Brain microvascular endothelial cell (primary cell): ENCODE measurements around the gene OR1I1.
"Not testable (repeated sequence)": the region's sequence is repeated elsewhere in the genome, so short reads cannot be mapped to it uniquely, and the experiment has no call there.

ENCODE experiments used
- DNase-seq: peaks from one replicate; pipeline ENCODE4 v3.0.0-alpha.2; 2020
- H3K27ac ChIP-seq: fragments of 250-450 bp; sonication (Bioruptor Pico); 2 replicates; pipeline ENCODE4 v1.5.1; 2020; ENCODE audit warnings: mild to moderate bottlenecking, moderate library complexity
- H3K27me3 ChIP-seq: fragments of 250-450 bp; sonication (Bioruptor Pico); replicated peaks from 2 replicates; pipeline ENCODE4 v1.5.1; 2020; ENCODE audit warnings: mild to moderate bottlenecking
- H3K36me3 ChIP-seq: fragments of 250-450 bp; sonication (Bioruptor Pico); replicated peaks from 2 replicates; pipeline ENCODE4 v1.5.1; 2020; ENCODE audit warnings: mild to moderate bottlenecking
- H3K4me3 ChIP-seq: 2 replicates; pipeline ENCODE4 v1.5.1; 2011; ENCODE audit warnings: low read depth, mild to moderate bottlenecking, control low read depth, low read length, moderate library complexity
- CTCF ChIP-seq: IDR thresholded peaks from 2 replicates; pipeline ENCODE4 v1.5.1; 2011; ENCODE audit warnings: low read depth, mild to moderate bottlenecking, moderate library complexity, low read length, control low read depth, inconsistent platforms; ENCODE audit errors: missing control alignments
- in situ Hi-C: cut with HindIII; loops from 2 replicates; pipeline ENCODE4 v1.10.0; 2017; ENCODE audit warnings: low sequenced_read_pairs, low pct_ligation_motif_present

Gene OR1I1

DNA sequence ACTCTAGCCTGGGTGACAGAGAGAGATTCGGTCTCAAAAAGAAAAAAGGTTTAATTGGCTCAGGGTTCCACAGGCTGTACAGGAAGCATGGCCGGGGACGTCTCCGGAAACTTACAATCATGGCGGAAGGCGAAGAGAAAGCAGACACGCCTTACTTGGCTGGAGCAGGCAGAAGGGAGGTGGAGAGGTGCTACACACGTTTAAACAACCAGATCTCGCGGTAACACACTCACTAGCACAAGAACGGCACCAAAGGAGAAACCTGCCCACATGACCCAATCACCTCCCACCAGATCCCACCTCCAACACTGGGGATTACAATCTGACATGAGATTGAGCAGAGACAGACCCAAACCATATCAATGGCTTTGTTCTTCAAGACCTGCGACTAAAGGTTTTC is 20.0 kb upstream of the OR1I1 start:
- no peak for DNase-seq
- H3K27ac ChIP-seq: no peak overlapping the region
- no peaks in the 10 kb centered on the region for H3K27me3 ChIP-seq
- in situ Hi-C loops: no loop called here
- H3K36me3 ChIP-seq: no peaks in the 10 kb centered on the region
- no peak for TF ChIP-seq CTCF
- H3K4me3 ChIP-seq: no peak overlapping the region

GRCh38 chr19:15070386-15070785 is 11.6 kb upstream of the OR1I1 start:
- in situ Hi-C loops, H3K27ac ChIP-seq, H3K4me3 ChIP-seq, DNase-seq, H3K36me3 ChIP-seq, H3K27me3 ChIP-seq: not testable (repeated sequence)

GRCh38 chr19:15072930-15073647 is 8.9 kb upstream of the OR1I1 start:
- H3K27ac ChIP-seq: no peak overlapping the region
- H3K4me3 ChIP-seq: no peak overlapping the region
- DNase-seq: no peak
- no peak for TF ChIP-seq CTCF
- no peaks in the 10 kb centered on the region for H3K36me3 ChIP-seq
- H3K27me3 ChIP-seq: no peaks in the 10 kb centered on the region
- in situ Hi-C loops: no loop called here

GRCh38 chr19:15074371-15074770 is 7.6 kb upstream of the OR1I1 start:
- in situ Hi-C loops: no loop called here
- Histone ChIP-seq H3K27me3 (no peaks in the 10 kb centered on the region), H3K4me3 (no peak overlapping the region), H3K27ac (no peak overlapping the region), H3K36me3 (no peaks in the 10 kb centered on the region)
- DNase-seq: no peak
- no peak for TF ChIP-seq CTCF

- no peaks in the 10 kb centered on the region for H3K27me3 ChIP-seq
- TF ChIP-seq CTCF: no peak
- H3K27ac ChIP-seq: no peak overlapping the region
- in situ Hi-C loops: no loop called here
- H3K36me3 ChIP-seq: no peaks in the 10 kb centered on the region
- DNase-seq: no peak
- no peak overlapping the region for H3K4me3 ChIP-seq
These were observed 6.2 kb upstream of the OR1I1 start for GRCh38 chr19:15075806-15076205.

DNA sequence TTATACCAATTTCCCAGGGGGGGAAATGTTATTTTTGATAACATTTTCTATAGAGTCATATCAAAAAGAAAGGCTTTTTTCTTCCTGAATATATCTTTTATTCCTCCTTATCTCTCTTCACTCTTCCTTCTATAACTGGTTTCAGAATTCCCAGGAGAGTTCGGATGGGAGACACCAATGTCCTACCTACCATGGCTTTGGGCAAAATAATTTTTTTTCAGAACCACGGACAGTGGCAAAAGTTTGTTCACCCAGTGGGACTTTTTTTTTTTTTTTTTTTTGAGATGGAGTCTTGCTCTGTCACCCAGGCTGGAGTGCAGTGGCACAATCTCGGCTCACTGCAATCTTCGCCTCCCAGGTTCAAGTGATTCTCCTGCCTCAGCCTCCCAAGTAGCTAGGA is 2.0 kb upstream of the OR1I1 start:
- H3K36me3 ChIP-seq, H3K27ac ChIP-seq, DNase-seq, H3K4me3 ChIP-seq, in situ Hi-C loops, H3K27me3 ChIP-seq: not testable (repeated sequence)

DNA sequence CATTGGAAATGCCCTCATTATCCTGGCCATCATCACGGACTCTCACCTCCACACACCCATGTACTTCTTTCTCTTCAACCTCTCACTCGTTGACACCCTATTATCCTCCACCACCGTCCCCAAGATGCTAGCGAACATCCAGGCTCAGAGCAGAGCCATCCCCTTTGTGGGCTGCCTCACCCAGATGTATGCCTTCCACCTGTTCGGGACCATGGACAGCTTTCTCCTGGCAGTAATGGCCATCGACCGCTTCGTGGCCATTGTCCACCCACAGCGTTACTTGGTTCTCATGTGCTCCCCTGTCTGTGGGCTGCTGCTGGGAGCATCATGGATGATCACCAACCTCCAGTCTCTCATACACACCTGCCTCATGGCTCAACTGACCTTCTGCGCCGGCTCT is 5.2 kb downstream of the OR1I1 start:
- no peak for TF ChIP-seq CTCF
- Histone ChIP-seq H3K27ac (no peak overlapping the region), H3K4me3 (no peak overlapping the region), H3K27me3 (no peaks in the 10 kb centered on the region), H3K36me3 (no peaks in the 10 kb centered on the region)
- in situ Hi-C loops: no loop called here
- DNase-seq: no peak
